Measurements from ENCODE around the gene MAT2B.

Gene MAT2B

GRCh38 chr5:163542771-163543170, 37.4 kb downstream of the MAT2B start:
- H3K4me3 ChIP-seq (ENCODE audit: low read length in 2 of 2): no peak overlapping the region
- H2AFZ ChIP-seq (ENCODE audit: low read length): no peak overlapping the region
- no peak for DNase-seq (ENCODE audit: low spot score)
- no peak overlapping the region for H2BK15ac ChIP-seq (ENCODE audit: low read length)
- no peak overlapping the region for H2AK5ac ChIP-seq (ENCODE audit: low read depth, low read length)
- no peak overlapping the region for H4K91ac ChIP-seq (ENCODE audit: low read depth, low read length, poor library complexity)
- no peaks in the 10 kb centered on the region for H3K36me3 ChIP-seq (replicated peaks in 1 of 2; ENCODE audit: control insufficient read depth in 2 of 2, insufficient read depth in 2 of 2, low read length in 2 of 2)
- no peak overlapping the region for H3K27ac ChIP-seq (replicated peaks; ENCODE audit: low read length)
- H3K79me1 ChIP-seq (ENCODE audit: low read depth, low read length): no peaks in the 10 kb centered on the region
- H3K9ac ChIP-seq (ENCODE audit: low read depth, low read length, poor library complexity): no peak overlapping the region
- WGBS, 2 donors (ENCODE audit: extremely low coverage in 2 of 2, insufficient read length in 2 of 2, insufficient replicate concordance in 1 of 2): no CpG with 5 or more reads among the region's 2 CpGs
- H3K18ac ChIP-seq (ENCODE audit: low read length): no peak overlapping the region
- H2BK120ac ChIP-seq (ENCODE audit: low read depth, low read length): no peak overlapping the region
- no peak overlapping the region for H3K4me2 ChIP-seq (ENCODE audit: insufficient read depth, low read length, poor library complexity, severe bottlenecking)
- no peak overlapping the region for H2BK12ac ChIP-seq (ENCODE audit: low read length)
- H3K27me3 ChIP-seq (ENCODE audit: control insufficient read depth in 3 of 3, insufficient read depth in 3 of 3, low read depth in 1 of 3, low read length in 3 of 3): peaks cover 0 to 3% (median 0%) of the 10 kb centered on the region in 3 experiments
- no peaks in the 10 kb centered on the region for H3K9me3 ChIP-seq (replicated peaks in 1 of 2; ENCODE audit: control insufficient read depth in 2 of 2, insufficient read depth in 1 of 2, low read depth in 1 of 2, low read length in 2 of 2)
- H3K23ac ChIP-seq (ENCODE audit: low read depth, low read length, poor library complexity): no peak overlapping the region
- no peaks in the 10 kb centered on the region for H3K4me1 ChIP-seq (ENCODE audit: control insufficient read depth in 2 of 2, insufficient read depth in 1 of 2, low read depth in 1 of 2, low read length in 2 of 2)
- no peak overlapping the region for H4K8ac ChIP-seq (ENCODE audit: low read depth, low read length)
- H2BK5ac ChIP-seq (ENCODE audit: low read length): no peak overlapping the region
- H3K4ac ChIP-seq (ENCODE audit: low read length): no peak overlapping the region
- no peak overlapping the region for H3K14ac ChIP-seq (ENCODE audit: low read length)

GRCh38 chr5:163544041-163544440, 38.6 kb downstream of the MAT2B start:
- Histone ChIP-seq H2AFZ (ENCODE audit: low read length) (no peak overlapping the region), H2BK15ac (ENCODE audit: low read length) (no peak overlapping the region), H3K4me1 (ENCODE audit: control insufficient read depth in 2 of 2, insufficient read depth in 1 of 2, low read depth in 1 of 2, low read length in 2 of 2) (no peaks in the 10 kb centered on the region), H3K36me3 (replicated peaks in 1 of 2; ENCODE audit: control insufficient read depth in 2 of 2, insufficient read depth in 2 of 2, low read length in 2 of 2) (no peaks in the 10 kb centered on the region), H3K27me3 (ENCODE audit: control insufficient read depth in 3 of 3, insufficient read depth in 3 of 3, low read depth in 1 of 3, low read length in 3 of 3) (peaks cover 0 to 3% (median 0%) of the 10 kb centered on the region in 3 experiments), H2BK120ac (ENCODE audit: low read depth, low read length) (no peak overlapping the region), H4K8ac (ENCODE audit: low read depth, low read length) (no peak overlapping the region), H2BK5ac (ENCODE audit: low read length) (no peak overlapping the region), H3K9me3 (replicated peaks in 1 of 2; ENCODE audit: control insufficient read depth in 2 of 2, insufficient read depth in 1 of 2, low read depth in 1 of 2, low read length in 2 of 2) (no peaks in the 10 kb centered on the region), H3K79me1 (ENCODE audit: low read depth, low read length) (no peaks in the 10 kb centered on the region), H3K23ac (ENCODE audit: low read depth, low read length, poor library complexity) (no peak overlapping the region), H3K18ac (ENCODE audit: low read length) (no peak overlapping the region), H4K91ac (ENCODE audit: low read depth, low read length, poor library complexity) (no peak overlapping the region), H2BK12ac (ENCODE audit: low read length) (no peak overlapping the region), H3K4ac (ENCODE audit: low read length) (no peak overlapping the region), H3K9ac (ENCODE audit: low read depth, low read length, poor library complexity) (no peak overlapping the region), H3K14ac (ENCODE audit: low read length) (no peak overlapping the region), H3K4me3 (ENCODE audit: low read length in 2 of 2) (no peak overlapping the region), H2AK5ac (ENCODE audit: low read depth, low read length) (no peak overlapping the region), H3K4me2 (ENCODE audit: insufficient read depth, low read length, poor library complexity, severe bottlenecking) (no peak overlapping the region), H3K27ac (replicated peaks; ENCODE audit: low read length) (no peak overlapping the region)
- whole genome bisulfite sequencing, 2 donors (ENCODE audit: extremely low coverage in 2 of 2, insufficient read length in 2 of 2, insufficient replicate concordance in 1 of 2): no CpG with 5 or more reads among the region's 4 CpGs
- no peak for DNase-seq (ENCODE audit: low spot score)

GRCh38 chr5:163544836-163545235, 39.4 kb downstream of the MAT2B start:
- Histone ChIP-seq H2BK15ac (ENCODE audit: low read length) (no peak overlapping the region), H3K36me3 (replicated peaks in 1 of 2; ENCODE audit: control insufficient read depth in 2 of 2, insufficient read depth in 2 of 2, low read length in 2 of 2) (no peaks in the 10 kb centered on the region), H2BK120ac (ENCODE audit: low read depth, low read length) (no peak overlapping the region), H2BK12ac (ENCODE audit: low read length) (no peak overlapping the region), H3K27me3 (ENCODE audit: control insufficient read depth in 3 of 3, insufficient read depth in 3 of 3, low read depth in 1 of 3, low read length in 3 of 3) (peaks cover 0 to 3% (median 0%) of the 10 kb centered on the region in 3 experiments), H3K18ac (ENCODE audit: low read length) (no peak overlapping the region), H3K23ac (ENCODE audit: low read depth, low read length, poor library complexity) (no peak overlapping the region), H3K4me3 (ENCODE audit: low read length in 2 of 2) (no peak overlapping the region), H2AK5ac (ENCODE audit: low read depth, low read length) (no peak overlapping the region), H4K8ac (ENCODE audit: low read depth, low read length) (no peak overlapping the region), H3K4ac (ENCODE audit: low read length) (no peak overlapping the region), H3K9ac (ENCODE audit: low read depth, low read length, poor library complexity) (no peak overlapping the region), H2BK5ac (ENCODE audit: low read length) (no peak overlapping the region), H3K4me2 (ENCODE audit: insufficient read depth, low read length, poor library complexity, severe bottlenecking) (no peak overlapping the region), H3K79me1 (ENCODE audit: low read depth, low read length) (no peaks in the 10 kb centered on the region), H3K4me1 (ENCODE audit: control insufficient read depth in 2 of 2, insufficient read depth in 1 of 2, low read depth in 1 of 2, low read length in 2 of 2) (no peaks in the 10 kb centered on the region), H2AFZ (ENCODE audit: low read length) (no peak overlapping the region), H3K14ac (ENCODE audit: low read length) (no peak overlapping the region), H3K27ac (replicated peaks; ENCODE audit: low read length) (no peak overlapping the region), H3K9me3 (replicated peaks in 1 of 2; ENCODE audit: control insufficient read depth in 2 of 2, insufficient read depth in 1 of 2, low read depth in 1 of 2, low read length in 2 of 2) (no peaks in the 10 kb centered on the region), H4K91ac (ENCODE audit: low read depth, low read length, poor library complexity) (no peak overlapping the region)
- DNase-seq (ENCODE audit: low spot score): no peak
- WGBS, 2 donors (ENCODE audit: extremely low coverage in 2 of 2, insufficient read length in 2 of 2, insufficient replicate concordance in 1 of 2): no CpG with 5 or more reads among the region's 4 CpGs

- H3K27me3 ChIP-seq (ENCODE audit: control insufficient read depth in 3 of 3, insufficient read depth in 3 of 3, low read depth in 1 of 3, low read length in 3 of 3): no peaks in the 10 kb centered on the region
- H3K23ac ChIP-seq (ENCODE audit: low read depth, low read length, poor library complexity): no peak overlapping the region
- H3K4me2 ChIP-seq (ENCODE audit: insufficient read depth, low read length, poor library complexity, severe bottlenecking): no peak overlapping the region
- H2BK120ac ChIP-seq (ENCODE audit: low read depth, low read length): no peak overlapping the region
- no peak overlapping the region for H3K14ac ChIP-seq (ENCODE audit: low read length)
- H3K18ac ChIP-seq (ENCODE audit: low read length): no peak overlapping the region
- no peak overlapping the region for H2BK5ac ChIP-seq (ENCODE audit: low read length)
- no CpG with 5 or more reads among the region's 5 CpGs for WGBS, 2 donors (ENCODE audit: extremely low coverage in 2 of 2, insufficient read length in 2 of 2, insufficient replicate concordance in 1 of 2)
- no peaks in the 10 kb centered on the region for H3K79me1 ChIP-seq (ENCODE audit: low read depth, low read length)
- no peaks in the 10 kb centered on the region for H3K36me3 ChIP-seq (replicated peaks in 1 of 2; ENCODE audit: control insufficient read depth in 2 of 2, insufficient read depth in 2 of 2, low read length in 2 of 2)
- H2BK12ac ChIP-seq (ENCODE audit: low read length): no peak overlapping the region
- H2AFZ ChIP-seq (ENCODE audit: low read length): no peak overlapping the region
- H3K4me3 ChIP-seq (ENCODE audit: low read length in 2 of 2): no peak overlapping the region
- H4K91ac ChIP-seq (ENCODE audit: low read depth, low read length, poor library complexity): no peak overlapping the region
- H2AK5ac ChIP-seq (ENCODE audit: low read depth, low read length): no peak overlapping the region
- DNase-seq (ENCODE audit: low spot score): no peak
- no peak overlapping the region for H4K8ac ChIP-seq (ENCODE audit: low read depth, low read length)
- H3K9me3 ChIP-seq (replicated peaks in 1 of 2; ENCODE audit: control insufficient read depth in 2 of 2, insufficient read depth in 1 of 2, low read depth in 1 of 2, low read length in 2 of 2): no peaks in the 10 kb centered on the region
- no peak overlapping the region for H2BK15ac ChIP-seq (ENCODE audit: low read length)
- H3K4me1 ChIP-seq (ENCODE audit: control insufficient read depth in 2 of 2, insufficient read depth in 1 of 2, low read depth in 1 of 2, low read length in 2 of 2): no peaks in the 10 kb centered on the region
- no peak overlapping the region for H3K4ac ChIP-seq (ENCODE audit: low read length)
- H3K27ac ChIP-seq (replicated peaks; ENCODE audit: low read length): no peak overlapping the region
- no peak overlapping the region for H3K9ac ChIP-seq (ENCODE audit: low read depth, low read length, poor library complexity)
Measured at GRCh38 chr5:163548649-163549048, 43.2 kb downstream of the MAT2B start.
